Esophagus squamous epithelium (tissue), 4 donors: ENCODE results near the gene JUND.

Source experiments
- CTCF ChIP-seq, 6 experiments: fragments of 450-650 bp in 4 of 6; fragments of 200-600 bp in 2 of 6; sonication (generic) in 2 of 6; IDR thresholded peaks; one replicate each; pipeline ENCODE4 v1.5.1; 2016 to 2019; ENCODE audit warnings: antibody characterized with exemption in 6 of 6, mild to moderate bottlenecking in 4 of 6, moderate library complexity in 4 of 6
- POLR2A ChIP-seq, 4 donors: fragments of 450-650 bp; IDR thresholded peaks; one replicate each; pipeline ENCODE4 v1.6.1; 2017; ENCODE audit warnings: antibody characterized with exemption in 4 of 4, mild to moderate bottlenecking in 4 of 4, moderate library complexity in 3 of 4

- TF ChIP-seq CTCF (IDR thresholded peaks at IDR 0.05) (peak in 2 of 6 experiments; percentile 6 to 19), POLR2A (IDR thresholded peaks at IDR 0.05) (no peak)
Measured at GRCh38 chr19:18274781-18275356, 6.6 kb downstream of the JUND start.
